HepG2 (cell line): ENCODE data around the gene LY6G5B. TPM values are rescaled to one million over a fixed set of nuclear protein-coding genes. Genes with fewer than 3 reads are reported as not detected.

Source experiments
- ATAD3A ChIP-seq: sonication (generic); formaldehyde crosslinking; IDR thresholded peaks from 2 replicates; pipeline ENCODE4 v1.4.0; 2020; ENCODE audit warnings: missing genetic modification reagents
- ELF1 ChIP-seq: sonication (generic); formaldehyde crosslinking; IDR thresholded peaks from 2 replicates; pipeline ENCODE4 v1.4.0; 2020; ENCODE audit warnings: missing genetic modification reagents
- FOXP1 ChIP-seq, 2 experiments: fragments of 450-650 bp in 1 of 2; IDR thresholded peaks; 2 replicates each; pipeline ENCODE4 v1.6.1; 2017 to 2018; ENCODE audit warnings: antibody characterized with exemption in 1 of 2
- HNRNPL ChIP-seq: fragments of 200-400 bp; formaldehyde crosslinking; IDR thresholded peaks from 2 replicates; pipeline ENCODE4 v1.6.1; 2017; ENCODE audit warnings: mild to moderate bottlenecking, low read depth, low read length
- KLF9 ChIP-seq: IDR thresholded peaks from 2 replicates; pipeline ENCODE4 v1.6.1; 2016; ENCODE audit warnings: low read depth
- RELA ChIP-seq: sonication (generic); formaldehyde crosslinking; IDR thresholded peaks from 2 replicates; pipeline ENCODE4 v1.4.0; 2020; ENCODE audit warnings: missing genetic modification reagents
- SRSF4 ChIP-seq: fragments of 200-400 bp; formaldehyde crosslinking; IDR thresholded peaks from one replicate; pipeline ENCODE4 v1.6.1; 2018; ENCODE audit warnings: mild to moderate bottlenecking, low read depth, low read length, moderate library complexity; ENCODE audit not compliant: poor library complexity, severe bottlenecking
- ZFP62 ChIP-seq: sonication (generic); formaldehyde crosslinking; IDR thresholded peaks from 2 replicates; pipeline ENCODE4 v1.4.0; 2020; ENCODE audit warnings: missing genetic modification reagents
- ZFP82 ChIP-seq: sonication (generic); formaldehyde crosslinking; IDR thresholded peaks from 2 replicates; pipeline ENCODE4 v1.5.1; 2020; ENCODE audit warnings: mild to moderate bottlenecking, missing genetic modification reagents, borderline replicate concordance
- ZIK1 ChIP-seq: sonication (generic); formaldehyde crosslinking; IDR thresholded peaks from 2 replicates; pipeline ENCODE4 v1.5.0; 2020; ENCODE audit warnings: mild to moderate bottlenecking, low read depth, missing genetic modification reagents, borderline replicate concordance
- ZNF124 ChIP-seq: sonication (generic); formaldehyde crosslinking; IDR thresholded peaks from 2 replicates; pipeline ENCODE4 v1.4.0; 2020; ENCODE audit warnings: missing genetic modification reagents
- ZNF235 ChIP-seq: sonication (generic); formaldehyde crosslinking; IDR thresholded peaks from 2 replicates; pipeline ENCODE4 v1.8.1; 2023; ENCODE audit warnings: mild to moderate bottlenecking, missing genetic modification reagents, borderline replicate concordance
- ZNF546 ChIP-seq: sonication (generic); formaldehyde crosslinking; conservative IDR thresholded peaks from 2 replicates; pipeline ENCODE4 v1.8.1; 2023; ENCODE audit warnings: mild to moderate bottlenecking, missing genetic modification reagents
- ZNF549 ChIP-seq: sonication (generic); formaldehyde crosslinking; IDR thresholded peaks from 2 replicates; pipeline ENCODE4 v1.5.0; 2020; ENCODE audit warnings: missing genetic modification reagents
- ZNF761 ChIP-seq: sonication (generic); formaldehyde crosslinking; conservative IDR thresholded peaks from 2 replicates; pipeline ENCODE4 v1.4.0; 2020; ENCODE audit warnings: mild to moderate bottlenecking, missing genetic modification reagents
- polyA plus RNA-seq, 8 experiments: library from polyadenylated mRNA; depleted of rRNA in 3 of 8; stranded (reverse) in 7 of 8; unstranded in 1 of 8; fragments of >200 nt; fragmentation: Illumina TruSeq in 4 of 8; extraction: Trizol in 4 of 8; gene quantifications; 2 replicates each; pipeline versions ENCODE4 v1.2.1 to v1.2.3, GENCODE V29; 2011 to 2016; ENCODE audit warnings: low read depth in 4 of 8, missing spikeins in 1 of 8, mixed read lengths in 1 of 8; ENCODE audit not compliant: insufficient read depth in 1 of 8
- total RNA-seq, 5 experiments: library from RNA; depleted of rRNA; stranded (reverse); fragments of >200 nt; fragmentation: Illumina TruSeq; extraction: Trizol; gene quantifications; 2 replicates each; pipeline ENCODE4 v1.2.3, GENCODE V29; 2016; ENCODE audit warnings: low read depth in 1 of 5
- TF ChIP-seq, protein P1 (sequence below): sonication (generic); formaldehyde crosslinking; IDR thresholded peaks from 2 replicates; pipeline ENCODE4 v1.8.1; 2022; ENCODE audit warnings: mild to moderate bottlenecking, missing genetic modification reagents
- TF ChIP-seq, protein P2 (sequence below): IDR thresholded peaks from 2 replicates; pipeline ENCODE4 v1.6.1; 2012; ENCODE audit warnings: low read depth, low read length, improper control_type of control experiment
- TF ChIP-seq, protein P3 (sequence below): IDR thresholded peaks from 2 replicates; pipeline ENCODE4 v1.6.1; 2016; ENCODE audit warnings: low read depth, control low read depth
- TF ChIP-seq, protein P4 (sequence below), 2 experiments: IDR thresholded peaks; 2 replicates each; pipeline ENCODE4 v1.6.1; 2011 to 2012; ENCODE audit warnings: low read length in 2 of 2, borderline replicate concordance in 1 of 2, low read depth in 1 of 2, mild to moderate bottlenecking in 1 of 2, moderate library complexity in 1 of 2
- TF ChIP-seq, protein P5 (sequence below): sonication (generic); formaldehyde crosslinking; IDR thresholded peaks from 2 replicates; pipeline ENCODE4 v1.4.0; 2020; ENCODE audit warnings: mild to moderate bottlenecking, missing genetic modification reagents

LY6G5B gene
- total and polyA plus RNA-seq, 2 of the 13 experiments (the other 11 are each of a cell fraction or from before 2014, with no cell fraction given) = 7.8 to 15.7 TPM

DNA sequence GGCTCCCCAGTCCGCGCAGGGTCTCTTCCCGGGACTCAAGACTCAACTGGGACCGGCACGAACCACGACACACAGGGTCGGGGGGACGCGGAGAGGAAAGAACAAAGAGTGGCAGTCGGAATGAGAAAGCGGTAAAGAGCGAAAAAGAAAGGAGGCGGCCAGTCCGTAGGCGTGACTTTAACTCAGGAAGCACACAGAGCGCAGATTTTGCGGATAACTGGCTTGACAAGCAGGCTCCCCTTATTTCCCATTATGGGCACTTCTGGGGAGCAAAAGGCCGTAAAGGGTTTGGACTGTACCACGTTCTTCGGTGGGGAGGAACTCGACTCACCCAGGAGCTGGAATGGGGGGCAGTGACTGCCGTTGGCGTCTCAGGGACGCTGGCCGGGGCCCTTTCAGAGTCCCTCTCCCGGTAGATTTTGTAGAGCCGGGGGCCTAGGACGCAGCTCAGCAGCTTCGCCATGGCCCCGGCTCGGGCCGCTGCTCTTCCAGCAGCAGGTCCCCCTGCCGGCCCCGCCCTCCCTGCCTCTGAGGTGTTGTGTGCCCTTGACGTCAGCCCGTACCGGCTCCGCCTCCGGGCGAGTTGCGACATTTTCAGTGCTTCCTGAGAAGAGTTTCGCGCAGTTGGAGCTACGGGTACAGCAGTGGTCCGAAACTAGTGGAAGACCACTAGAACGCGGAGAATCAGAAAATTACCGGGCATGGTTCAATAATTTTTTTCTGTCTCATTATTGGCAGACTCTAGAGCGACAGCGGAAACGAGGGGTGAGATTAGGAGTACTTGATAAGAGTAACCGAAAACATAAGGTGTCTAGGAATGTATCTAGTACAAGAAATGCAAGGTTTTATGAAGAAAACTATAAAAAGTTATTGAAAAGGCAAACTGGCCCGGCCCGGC, 33.3 kb downstream of the LY6G5B start, which contains the start of gene ABHD16A (continued):
- TF ChIP-seq ZIK1 (CRISPR knock-in tag) (no peak), RELA (CRISPR knock-in tag) (no peak), ZNF235 (CRISPR knock-in tag) (peak; percentile 58; the same call in 1 of the 2 replicates), ATAD3A (CRISPR knock-in tag) (no peak), ELF1 (CRISPR knock-in tag) (peak; percentile 92), ZFP82 (CRISPR knock-in tag) (no peak; the same call in 1 of the 2 replicates), ZNF124 (0 out of 2 replicates have a peak, but pooled peaks have one; percentile 59), ZNF549 (CRISPR knock-in tag) (no peak), FOXP1 (IDR thresholded peaks at IDR 0.05) (no peak), FOXP1 (CRISPR knock-in tag; IDR thresholded peaks at IDR 0.05) (peak; percentile 74), ZFP62 (CRISPR knock-in tag) (no peak; the same call in 1 of the 2 replicates), SRSF4 (no peak), KLF9 (peak; percentile 53), ZNF761 (no peak), ZNF546 (no peak), HNRNPL (peak; percentile 47; the same call in 1 of the 2 replicates)
- TF ChIP-seq, protein P1, sequence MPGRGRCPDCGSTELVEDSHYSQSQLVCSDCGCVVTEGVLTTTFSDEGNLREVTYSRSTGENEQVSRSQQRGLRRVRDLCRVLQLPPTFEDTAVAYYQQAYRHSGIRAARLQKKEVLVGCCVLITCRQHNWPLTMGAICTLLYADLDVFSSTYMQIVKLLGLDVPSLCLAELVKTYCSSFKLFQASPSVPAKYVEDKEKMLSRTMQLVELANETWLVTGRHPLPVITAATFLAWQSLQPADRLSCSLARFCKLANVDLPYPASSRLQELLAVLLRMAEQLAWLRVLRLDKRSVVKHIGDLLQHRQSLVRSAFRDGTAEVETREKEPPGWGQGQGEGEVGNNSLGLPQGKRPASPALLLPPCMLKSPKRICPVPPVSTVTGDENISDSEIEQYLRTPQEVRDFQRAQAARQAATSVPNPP (CRISPR knock-in tag) = no peak
- TF ChIP-seq, protein P2, sequence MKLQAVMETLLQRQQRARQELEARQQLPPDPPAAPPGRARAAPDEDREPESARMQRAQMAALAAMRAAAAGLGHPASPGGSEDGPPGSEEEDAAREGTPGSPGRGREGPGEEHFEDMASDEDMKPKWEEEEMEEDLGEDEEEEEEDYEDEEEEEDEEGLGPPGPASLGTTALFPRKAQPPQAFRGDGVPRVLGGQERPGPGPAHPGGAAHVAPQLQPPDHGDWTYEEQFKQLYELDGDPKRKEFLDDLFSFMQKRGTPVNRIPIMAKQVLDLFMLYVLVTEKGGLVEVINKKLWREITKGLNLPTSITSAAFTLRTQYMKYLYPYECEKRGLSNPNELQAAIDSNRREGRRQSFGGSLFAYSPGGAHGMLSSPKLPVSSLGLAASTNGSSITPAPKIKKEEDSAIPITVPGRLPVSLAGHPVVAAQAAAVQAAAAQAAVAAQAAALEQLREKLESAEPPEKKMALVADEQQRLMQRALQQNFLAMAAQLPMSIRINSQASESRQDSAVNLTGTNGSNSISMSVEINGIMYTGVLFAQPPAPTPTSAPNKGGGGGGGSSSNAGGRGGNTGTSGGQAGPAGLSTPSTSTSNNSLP = peak; percentile 45; the same call in 1 of the 2 replicates
- TF ChIP-seq, protein P3, sequence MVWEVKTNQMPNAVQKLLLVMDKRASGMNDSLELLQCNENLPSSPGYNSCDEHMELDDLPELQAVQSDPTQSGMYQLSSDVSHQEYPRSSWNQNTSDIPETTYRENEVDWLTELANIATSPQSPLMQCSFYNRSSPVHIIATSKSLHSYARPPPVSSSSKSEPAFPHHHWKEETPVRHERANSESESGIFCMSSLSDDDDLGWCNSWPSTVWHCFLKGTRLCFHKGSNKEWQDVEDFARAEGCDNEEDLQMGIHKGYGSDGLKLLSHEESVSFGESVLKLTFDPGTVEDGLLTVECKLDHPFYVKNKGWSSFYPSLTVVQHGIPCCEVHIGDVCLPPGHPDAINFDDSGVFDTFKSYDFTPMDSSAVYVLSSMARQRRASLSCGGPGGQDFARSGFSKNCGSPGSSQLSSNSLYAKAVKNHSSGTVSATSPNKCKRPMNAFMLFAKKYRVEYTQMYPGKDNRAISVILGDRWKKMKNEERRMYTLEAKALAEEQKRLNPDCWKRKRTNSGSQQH (CRISPR knock-in tag) = peak; percentile 67
- TF ChIP-seq, protein P4, sequence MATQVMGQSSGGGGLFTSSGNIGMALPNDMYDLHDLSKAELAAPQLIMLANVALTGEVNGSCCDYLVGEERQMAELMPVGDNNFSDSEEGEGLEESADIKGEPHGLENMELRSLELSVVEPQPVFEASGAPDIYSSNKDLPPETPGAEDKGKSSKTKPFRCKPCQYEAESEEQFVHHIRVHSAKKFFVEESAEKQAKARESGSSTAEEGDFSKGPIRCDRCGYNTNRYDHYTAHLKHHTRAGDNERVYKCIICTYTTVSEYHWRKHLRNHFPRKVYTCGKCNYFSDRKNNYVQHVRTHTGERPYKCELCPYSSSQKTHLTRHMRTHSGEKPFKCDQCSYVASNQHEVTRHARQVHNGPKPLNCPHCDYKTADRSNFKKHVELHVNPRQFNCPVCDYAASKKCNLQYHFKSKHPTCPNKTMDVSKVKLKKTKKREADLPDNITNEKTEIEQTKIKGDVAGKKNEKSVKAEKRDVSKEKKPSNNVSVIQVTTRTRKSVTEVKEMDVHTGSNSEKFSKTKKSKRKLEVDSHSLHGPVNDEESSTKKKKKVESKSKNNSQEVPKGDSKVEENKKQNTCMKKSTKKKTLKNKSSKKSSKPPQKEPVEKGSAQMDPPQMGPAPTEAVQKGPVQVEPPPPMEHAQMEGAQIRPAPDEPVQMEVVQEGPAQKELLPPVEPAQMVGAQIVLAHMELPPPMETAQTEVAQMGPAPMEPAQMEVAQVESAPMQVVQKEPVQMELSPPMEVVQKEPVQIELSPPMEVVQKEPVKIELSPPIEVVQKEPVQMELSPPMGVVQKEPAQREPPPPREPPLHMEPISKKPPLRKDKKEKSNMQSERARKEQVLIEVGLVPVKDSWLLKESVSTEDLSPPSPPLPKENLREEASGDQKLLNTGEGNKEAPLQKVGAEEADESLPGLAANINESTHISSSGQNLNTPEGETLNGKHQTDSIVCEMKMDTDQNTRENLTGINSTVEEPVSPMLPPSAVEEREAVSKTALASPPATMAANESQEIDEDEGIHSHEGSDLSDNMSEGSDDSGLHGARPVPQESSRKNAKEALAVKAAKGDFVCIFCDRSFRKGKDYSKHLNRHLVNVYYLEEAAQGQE (IDR thresholded peaks at IDR 0.05; ENCODE audit: borderline replicate concordance in 1 of 2, low read depth in 1 of 2, low read length in 2 of 2) = peak in 1 of 2 experiments; percentile 71; a peak in 1 of 4 replicates
- TF ChIP-seq, protein P5, sequence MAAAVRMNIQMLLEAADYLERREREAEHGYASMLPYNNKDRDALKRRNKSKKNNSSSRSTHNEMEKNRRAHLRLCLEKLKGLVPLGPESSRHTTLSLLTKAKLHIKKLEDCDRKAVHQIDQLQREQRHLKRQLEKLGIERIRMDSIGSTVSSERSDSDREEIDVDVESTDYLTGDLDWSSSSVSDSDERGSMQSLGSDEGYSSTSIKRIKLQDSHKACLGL (CRISPR knock-in tag) = peak; percentile 71; the same call in 1 of the 2 replicates
